A673 (cell line): ENCODE results near the gene TMEM270. TPM values are rescaled to one million over a fixed set of nuclear protein-coding genes. Genes with fewer than 3 reads are reported as not detected.
"Not testable (repeated sequence)": the region's sequence is repeated elsewhere in the genome, so short reads cannot be mapped to it uniquely, and the experiment has no call there.

Experiments used
- BruUV-seq: library from RNA; stranded (reverse); fragments of 400-500 nt; replicated peaks from 2 replicates; lab custom pipeline; 2021; lab: Mats Ljungman, UMichigan
- CTCF ChIA-PET: fragments of 300-600 bp; sonication (Branson Sonifier 250); formaldehyde crosslinking; loops from one replicate; lab custom pipeline; 2022; ENCODE audit warnings: antibody characterized with exemption; lab: Charles Lee
- POLR2A ChIA-PET: fragments of 300-600 bp; sonication (Branson Sonifier 250); formaldehyde crosslinking; loops from one replicate; lab custom pipeline; 2022; ENCODE audit warnings: antibody characterized with exemption; ENCODE audit not compliant: low non-redundant PET; lab: Charles Lee
- DNase-seq: peaks from one replicate; pipeline ENCODE4 v3.0.0-alpha.2; 2015; ENCODE audit warnings: low spot score
- H3K27ac ChIP-seq: fragments of 200-600 bp; sonication (generic); 2 replicates; pipeline ENCODE4 v1.5.1; 2016; ENCODE audit warnings: mixed run types, low read depth, mild to moderate bottlenecking, mixed read lengths, antibody characterized with exemption, low read length; ENCODE audit not compliant: poor library complexity, severe bottlenecking
- H3K27me3 ChIP-seq: fragments of 200-600 bp; sonication (generic); replicated peaks from 2 replicates; pipeline ENCODE4 v1.6.1; 2017; ENCODE audit warnings: mixed run types, low read depth, mild to moderate bottlenecking, mixed read lengths, antibody characterized with exemption, low read length; ENCODE audit not compliant: insufficient read depth, poor library complexity
- H3K36me3 ChIP-seq: fragments of 200-600 bp; sonication (generic); 2 replicates; pipeline ENCODE4 v1.6.1; 2016; ENCODE audit warnings: mixed run types, mild to moderate bottlenecking, mixed read lengths, antibody characterized with exemption, low read length; ENCODE audit not compliant: insufficient read depth, poor library complexity, severe bottlenecking
- H3K4me1 ChIP-seq: fragments of 200-600 bp; sonication (generic); 2 replicates; pipeline ENCODE4 v1.6.1; 2017; ENCODE audit warnings: mixed run types, mild to moderate bottlenecking, mixed read lengths, antibody characterized with exemption, low read length; ENCODE audit not compliant: insufficient read depth, poor library complexity, severe bottlenecking
- H3K4me3 ChIP-seq: fragments of 200-600 bp; sonication (generic); 2 replicates; pipeline ENCODE4 v1.5.1; 2016; ENCODE audit warnings: low read depth, mixed run types, mild to moderate bottlenecking, mixed read lengths, low read length; ENCODE audit not compliant: poor library complexity, severe bottlenecking
- H3K9me3 ChIP-seq: fragments of 200-600 bp; sonication (generic); 2 replicates; pipeline ENCODE4 v1.6.1; 2016; ENCODE audit warnings: mixed run types, low read depth, mild to moderate bottlenecking, mixed read lengths, antibody characterized with exemption, low read length; ENCODE audit not compliant: poor library complexity, severe bottlenecking
- CTCF ChIP-seq: fragments of 300-800, 200-600 bp; sonication (generic); conservative IDR thresholded peaks from 2 replicates; pipeline ENCODE4 v1.5.1; 2017; ENCODE audit warnings: low read depth, mild to moderate bottlenecking, antibody characterized with exemption, low read length, moderate library complexity, mixed read lengths
- EZH2 ChIP-seq: fragments of 200-600 bp; sonication (generic); IDR thresholded peaks from 2 replicates; pipeline ENCODE4 v1.6.1; 2017; ENCODE audit warnings: borderline replicate concordance, low read depth, mild to moderate bottlenecking, mixed read lengths, antibody characterized with exemption, low read length; ENCODE audit not compliant: poor library complexity, severe bottlenecking
- intact Hi-C: fragments of 100-400 bp; cut with micrococcal nuclease; formaldehyde crosslinking; loops from one replicate; pipeline ENCODE4 v1.10.0; 2022; ENCODE audit not compliant: unreplicated experiment
- total RNA-seq: library from RNA; stranded (reverse); gene quantifications from 2 replicates; pipeline ENCODE4 v1.2.3, GENCODE V29; 2021

Gene TMEM270
- total RNA-seq, 1 experiment from 2014 or later = not detected

- ChIA-PET CTCF (no interaction called here), POLR2A (no interaction called here)
- no TSS peak for BruUV-seq
- intact Hi-C loops = no loop called here
- Histone ChIP-seq H3K4me3 (no peak overlapping the region), H3K4me1 (no peaks in the 10 kb centered on the region), H3K27me3 (peaks cover 16% of the 10 kb centered on the region), H3K36me3 (no peaks in the 10 kb centered on the region), H3K27ac (no peak overlapping the region), H3K9me3 (no peaks in the 10 kb centered on the region)
- DNase-seq = no peak
- TF ChIP-seq EZH2 (no peak), CTCF (no peak)
Observed at GRCh38 chr7:73881352-73882046, 20.5 kb downstream of the TMEM270 start.

DNA sequence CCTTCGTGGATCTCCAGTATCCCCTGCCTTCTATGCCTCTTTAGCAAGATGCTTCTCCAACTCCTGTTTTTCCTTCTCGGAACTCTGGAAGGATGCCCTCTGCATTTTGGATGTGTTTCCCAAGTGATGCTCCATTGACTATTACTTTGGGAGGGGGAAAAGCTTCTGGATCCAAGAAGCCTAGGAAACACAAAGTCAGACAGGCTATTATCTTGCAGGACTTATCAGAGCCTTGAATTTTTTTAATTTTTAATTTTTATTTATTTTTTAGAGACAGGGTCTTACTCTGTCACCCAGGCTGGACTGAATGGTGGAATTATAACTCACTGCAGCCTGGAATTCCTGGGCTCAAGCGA, 21.1 kb downstream of the TMEM270 start:
- H3K4me3 ChIP-seq = no peak overlapping the region
- H3K36me3 ChIP-seq = no peaks in the 10 kb centered on the region
- intact Hi-C loops = no loop called here
- POLR2A ChIA-PET = no interaction called here
- TF ChIP-seq CTCF (no peak), EZH2 (no peak)
- no peaks in the 10 kb centered on the region for H3K4me1 ChIP-seq
- H3K9me3 ChIP-seq = no peaks in the 10 kb centered on the region
- BruUV-seq = no TSS peak
- no peak overlapping the region for H3K27ac ChIP-seq
- CTCF ChIA-PET = no interaction called here
- peaks cover 16% of the 10 kb centered on the region for H3K27me3 ChIP-seq
- no peak for DNase-seq

- BruUV-seq, DNase-seq, H3K9me3 ChIP-seq, POLR2A ChIA-PET, H3K36me3 ChIP-seq, CTCF ChIA-PET, H3K27ac ChIP-seq, intact Hi-C loops, H3K4me3 ChIP-seq, H3K4me1 ChIP-seq: not testable (repeated sequence)
- peaks cover 15% of the 10 kb centered on the region for H3K27me3 ChIP-seq
Observed at GRCh38 chr7:73884867-73885422, 24.0 kb downstream of the TMEM270 start.

DNA sequence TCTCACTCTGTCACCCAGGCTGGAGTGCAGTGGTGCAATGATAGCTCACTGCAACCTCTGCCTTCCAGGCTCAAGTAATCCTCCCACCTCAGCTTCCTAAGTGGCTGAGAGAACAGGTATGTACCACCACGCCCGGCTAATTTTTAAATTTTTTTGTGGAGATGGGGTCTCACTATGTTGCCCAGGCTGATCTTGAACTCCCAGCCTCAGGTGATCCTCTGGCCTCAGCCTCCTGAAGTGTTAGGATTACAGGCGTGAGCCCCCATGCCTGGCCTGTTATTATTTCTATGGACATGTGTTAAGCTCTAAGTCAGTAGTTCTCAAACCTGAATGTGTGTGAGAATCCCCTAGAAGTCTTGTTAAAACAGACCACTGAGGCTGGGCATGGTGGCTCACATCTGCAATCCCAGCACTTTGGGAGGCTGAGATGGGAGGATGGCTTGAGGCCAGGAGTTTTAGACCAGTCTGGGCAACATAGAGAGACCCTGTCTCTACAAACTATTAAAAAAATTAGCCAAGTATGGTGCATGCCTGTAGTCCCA, 24.5 kb downstream of the TMEM270 start:
- Histone ChIP-seq H3K9me3 (no peaks in the 10 kb centered on the region), H3K4me3 (no peak overlapping the region), H3K27ac (no peak overlapping the region), H3K27me3 (peaks cover 9% of the 10 kb centered on the region), H3K36me3 (no peaks in the 10 kb centered on the region), H3K4me1 (no peaks in the 10 kb centered on the region)
- intact Hi-C loops = no loop called here
- DNase-seq = no peak
- no TSS peak for BruUV-seq
- CTCF ChIA-PET = no interaction called here
- POLR2A ChIA-PET = no interaction called here
- TF ChIP-seq EZH2 = no peak
- no peak for TF ChIP-seq CTCF
